ENCODE measurements around the gene MAPK7. TPM values are rescaled to one million over a fixed set of nuclear protein-coding genes. Genes with fewer than 3 reads are reported as not detected.

Gene MAPK7
- total and polyA plus RNA-seq, 9 of the 15 experiments (the other 6 are each of a cell fraction or from before 2014, with no cell fraction given) = 0.46 to 7.5 (median 2.5) TPM

GRCh38 chr17:19372439-19372838, 5.9 kb upstream of the MAPK7 start:
- Histone ChIP-seq H2AFZ (ENCODE audit: low read depth, low read length) (no peak overlapping the region), H3K79me2 (ENCODE audit: control insufficient read depth, insufficient read depth, low read length) (no peaks in the 10 kb centered on the region), H3K4me1 (replicated peaks in 1 of 2; ENCODE audit: control insufficient read depth in 2 of 2, insufficient read depth in 2 of 2, low read length in 2 of 2) (peaks cover 0 to 5% of the 10 kb centered on the region in 2 experiments; a peak in 3 of 5 replicates), H3K36me3 (ENCODE audit: control insufficient read depth, insufficient read depth, low read length) (no peaks in the 10 kb centered on the region), H3K4me3 (no peak overlapping the region), H3K4me2 (ENCODE audit: insufficient read depth, low read length) (no peak overlapping the region), H3K9me1 (ENCODE audit: control insufficient read depth, insufficient read depth, low read length) (no peaks in the 10 kb centered on the region), H3K27me3 (ENCODE audit: control insufficient read depth in 2 of 2, insufficient read depth in 2 of 2, low read length in 2 of 2) (no peaks in the 10 kb centered on the region), H3K27ac (ENCODE audit: extremely low read depth, low read depth, low read length) (no peak overlapping the region), H4K20me1 (replicated peaks; ENCODE audit: control insufficient read depth, insufficient read depth, low read length) (no peaks in the 10 kb centered on the region), H3K9ac (ENCODE audit: insufficient read depth in 1 of 2, low read depth in 2 of 2, low read length in 2 of 2) (no peak overlapping the region), H3K9me3 (replicated peaks; ENCODE audit: control insufficient read depth, insufficient read depth, low read depth, low read length) (no peaks in the 10 kb centered on the region)
- no peak for ATAC-seq
- in situ Hi-C loops (cut with MboI) (no loop called here), intact Hi-C loops (cut with micrococcal nuclease) (no loop called here)
- POLR2A ChIA-PET = interaction anchor here (0.6 kb wide), 1 partner anchor 25 kb away, joined by 3 read pairs; no protein-coding TSS in a partner anchor
- no peak for FAIRE-seq
- no TSS peak for BruUV-seq (replicated peaks)
- DNase-seq (ENCODE audit: extremely low read depth in 1 of 4, low spot score in 3 of 4) = no peak
- CTCF ChIA-PET (ENCODE audit: low intra/inter-chr PET ratio) = no interaction called here
- WGBS (ENCODE audit: insufficient coverage, low coverage, missing lambda C conversion rate) = 65% methylated on average over 10 of the region's 12 CpGs
- TF ChIP-seq STAT5A (IDR thresholded peaks at IDR 0.05; ENCODE audit: borderline replicate concordance, low read length) (no peak), SMARCA5 (IDR thresholded peaks at IDR 0.05) (no peak), TRIM28 (IDR thresholded peaks at IDR 0.05) (no peak), SNIP1 (IDR thresholded peaks at IDR 0.05; ENCODE audit: low read depth) (no peak), BCLAF1 (IDR thresholded peaks at IDR 0.05; ENCODE audit: borderline replicate concordance in 1 of 2, control insufficient read depth in 1 of 2, low read depth in 2 of 2, low read length in 1 of 2) (no peak), ARHGAP35 (IDR thresholded peaks at IDR 0.05; ENCODE audit: partially characterized antibody) (no peak), CCAR2 (IDR thresholded peaks at IDR 0.05; ENCODE audit: low read depth, low read length) (no peak), HES1 (IDR thresholded peaks at IDR 0.05; ENCODE audit: low read depth) (no peak), NR2F6 (CRISPR knock-in tag; IDR thresholded peaks at IDR 0.05) (no peak), RFX7 (CRISPR knock-in tag; IDR thresholded peaks at IDR 0.05) (no peak), ARID4B (CRISPR knock-in tag; IDR thresholded peaks at IDR 0.05) (no peak), STAT6 (CRISPR knock-in tag; IDR thresholded peaks at IDR 0.05) (no peak), SPI1 (IDR thresholded peaks at IDR 0.05; ENCODE audit: borderline replicate concordance, low read depth, low read length) (no peak)

Data from K562 (cell line).